Endothelial cell of umbilical vein (primary cell): Measurements from ENCODE around the gene TAF5L.

ENCODE experiments used
- EZH2 ChIP-seq: IDR thresholded peaks from 2 replicates; pipeline ENCODE4 v1.6.1; 2012; ENCODE audit warnings: borderline replicate concordance, low read depth, mild to moderate bottlenecking, moderate library complexity, low read length, inconsistent platforms; ENCODE audit not compliant: severe bottlenecking
- JUN ChIP-seq: IDR thresholded peaks from 2 replicates; pipeline ENCODE4 v1.6.1; 2011; ENCODE audit warnings: borderline replicate concordance, low read depth; ENCODE audit not compliant: insufficient read length, insufficient read depth
- POLR2A ChIP-seq: IDR thresholded peaks from 2 replicates; pipeline ENCODE4 v1.6.1; 2012; ENCODE audit warnings: low read depth, mild to moderate bottlenecking, control low read depth, low read length
- POLR2AphosphoS5 ChIP-seq: IDR thresholded peaks from 2 replicates; pipeline ENCODE4 v1.6.1; 2012; ENCODE audit warnings: low read depth, mild to moderate bottlenecking, control low read depth, low read length, moderate library complexity; ENCODE audit not compliant: insufficient read depth
- TF ChIP-seq, protein P1 (sequence below), 2 donors: IDR thresholded peaks; 1 replicate in 1 of 2; 2 replicates in 1 of 2; pipeline ENCODE4 v1.5.1; 2011; ENCODE audit warnings: low read length in 2 of 2, mild to moderate bottlenecking in 2 of 2, moderate library complexity in 2 of 2, control low read depth in 1 of 2, inconsistent platforms in 1 of 2, low read depth in 1 of 2; ENCODE audit not compliant: insufficient read depth in 1 of 2; ENCODE audit errors: extremely low read depth in 1 of 2

DNA sequence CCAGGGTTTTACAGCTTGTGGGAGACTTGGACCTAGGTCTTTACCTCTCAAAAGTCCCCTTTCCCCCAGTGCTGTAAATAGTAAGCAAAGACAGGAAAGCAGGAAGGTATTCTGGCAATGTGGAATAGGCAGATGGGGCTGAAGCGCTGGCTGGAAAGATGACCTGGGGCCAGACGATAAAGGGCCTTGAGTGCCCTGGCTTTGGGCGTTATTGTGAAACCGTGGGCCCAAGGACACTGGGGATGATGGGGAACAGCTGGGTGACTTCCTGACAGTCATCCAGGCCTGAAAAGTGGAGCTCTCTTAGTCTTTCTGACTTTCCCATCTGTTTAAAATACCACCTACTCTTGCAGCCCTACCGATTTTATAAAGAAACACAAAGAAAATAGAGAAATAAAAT lies 16.5 kb upstream of the TAF5L start:
- TF ChIP-seq EZH2: no peak
- TF ChIP-seq, protein P1, sequence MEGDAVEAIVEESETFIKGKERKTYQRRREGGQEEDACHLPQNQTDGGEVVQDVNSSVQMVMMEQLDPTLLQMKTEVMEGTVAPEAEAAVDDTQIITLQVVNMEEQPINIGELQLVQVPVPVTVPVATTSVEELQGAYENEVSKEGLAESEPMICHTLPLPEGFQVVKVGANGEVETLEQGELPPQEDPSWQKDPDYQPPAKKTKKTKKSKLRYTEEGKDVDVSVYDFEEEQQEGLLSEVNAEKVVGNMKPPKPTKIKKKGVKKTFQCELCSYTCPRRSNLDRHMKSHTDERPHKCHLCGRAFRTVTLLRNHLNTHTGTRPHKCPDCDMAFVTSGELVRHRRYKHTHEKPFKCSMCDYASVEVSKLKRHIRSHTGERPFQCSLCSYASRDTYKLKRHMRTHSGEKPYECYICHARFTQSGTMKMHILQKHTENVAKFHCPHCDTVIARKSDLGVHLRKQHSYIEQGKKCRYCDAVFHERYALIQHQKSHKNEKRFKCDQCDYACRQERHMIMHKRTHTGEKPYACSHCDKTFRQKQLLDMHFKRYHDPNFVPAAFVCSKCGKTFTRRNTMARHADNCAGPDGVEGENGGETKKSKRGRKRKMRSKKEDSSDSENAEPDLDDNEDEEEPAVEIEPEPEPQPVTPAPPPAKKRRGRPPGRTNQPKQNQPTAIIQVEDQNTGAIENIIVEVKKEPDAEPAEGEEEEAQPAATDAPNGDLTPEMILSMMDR (IDR thresholded peaks at IDR 0.05; ENCODE audit: extremely low read depth in 1 of 2, insufficient read depth in 1 of 2, low read depth in 1 of 2, low read length in 2 of 2): no peak
- TF ChIP-seq JUN: no peak
- no peak for TF ChIP-seq POLR2A
- no peak for TF ChIP-seq POLR2AphosphoS5
